HS-5 (cell line): Measurements from ENCODE around the gene ZNF644.
"Not testable (repeated sequence)": the region's sequence is repeated elsewhere in the genome, so short reads cannot be mapped to it uniquely, and the experiment has no call there.

Source experiments
- DNase-seq: peaks from one replicate; pipeline ENCODE4 v3.0.0-alpha.2; 2012; ENCODE audit warnings: low read depth

Gene ZNF644

GRCh38 chr1:90986953-90987352 is 34.9 kb downstream of the ZNF644 start:
- no peak for DNase-seq

GRCh38 chr1:90977522-90977921 is 44.3 kb downstream of the ZNF644 start:
- no peak for DNase-seq

GRCh38 chr1:90973897-90974798 is 47.7 kb downstream of the ZNF644 start:
- DNase-seq = peak; percentile 22

GRCh38 chr1:90970208-90970607 is 51.6 kb downstream of the ZNF644 start:
- no peak for DNase-seq

GRCh38 chr1:90969241-90969640 is 52.6 kb downstream of the ZNF644 start:
- no peak for DNase-seq

GRCh38 chr1:90964444-90965035 is 57.3 kb downstream of the ZNF644 start:
- no peak for DNase-seq

- no peak for DNase-seq
Observed at GRCh38 chr1:90963651-90964050, 58.2 kb downstream of the ZNF644 start.

- no peak for DNase-seq
Observed at GRCh38 chr1:90963236-90963635, 58.6 kb downstream of the ZNF644 start.

GRCh38 chr1:90959352-90960206 is 62.3 kb downstream of the ZNF644 start:
- DNase-seq = no peak

GRCh38 chr1:90957497-90957896 is 64.3 kb downstream of the ZNF644 start:
- DNase-seq = no peak

GRCh38 chr1:90955769-90956168 is 66.1 kb downstream of the ZNF644 start:
- no peak for DNase-seq

- no peak for DNase-seq
Observed at GRCh38 chr1:90952906-90953305, 68.9 kb downstream of the ZNF644 start.

GRCh38 chr1:90951009-90951408 is 70.8 kb downstream of the ZNF644 start:
- DNase-seq = no peak

GRCh38 chr1:90948301-90948700 is 73.5 kb downstream of the ZNF644 start:
- DNase-seq = no peak

GRCh38 chr1:90946630-90947029 is 75.2 kb downstream of the ZNF644 start:
- no peak for DNase-seq

- DNase-seq = no peak
Observed at GRCh38 chr1:90945287-90945686, 76.5 kb downstream of the ZNF644 start.

GRCh38 chr1:90943966-90944365 is 77.9 kb downstream of the ZNF644 start:
- DNase-seq = no peak

- DNase-seq = no peak
Observed at GRCh38 chr1:90940746-90941145, 81.1 kb downstream of the ZNF644 start.

- DNase-seq = no peak
Observed at GRCh38 chr1:90936731-90937130, 85.1 kb downstream of the ZNF644 start.

GRCh38 chr1:90936061-90936460 is 85.8 kb downstream of the ZNF644 start:
- DNase-seq = no peak

GRCh38 chr1:90928231-90928630 is 93.6 kb downstream of the ZNF644 start:
- not testable (repeated sequence) for DNase-seq

GRCh38 chr1:90927674-90928073 is 94.2 kb downstream of the ZNF644 start:
- DNase-seq = not testable (repeated sequence)

GRCh38 chr1:90926971-90927370 is 94.9 kb downstream of the ZNF644 start:
- no peak for DNase-seq
